Panc1 (cell line): ENCODE results near the gene MRPL33. TPM values are rescaled to one million over a fixed set of nuclear protein-coding genes. Genes with fewer than 3 reads are reported as not detected.
"Not testable (repeated sequence)": the region's sequence is repeated elsewhere in the genome, so short reads cannot be mapped to it uniquely, and the experiment has no call there.

Experiments used
- ATAC-seq: fragments of 200-7000 bp; cut with Tn5 transposase; 2 replicates; pipeline ENCODE4 v1.9.1; 2020; ENCODE audit warnings: mild to moderate bottlenecking, moderate library complexity
- BruUV-seq: library from RNA; stranded (reverse); fragments of 400-500 nt; replicated peaks from 2 replicates; lab custom pipeline; 2021; lab: Mats Ljungman, UMichigan
- CTCF ChIA-PET: fragments of 300-600 bp; sonication (Branson Sonifier 250); formaldehyde crosslinking; loops from one replicate; lab custom pipeline; 2022; ENCODE audit warnings: antibody characterized with exemption; lab: Charles Lee
- POLR2A ChIA-PET: fragments of 300-600 bp; sonication (Branson Sonifier 250); formaldehyde crosslinking; loops from one replicate; lab custom pipeline; 2022; ENCODE audit warnings: antibody characterized with exemption; lab: Charles Lee
- DNase-seq: peaks from one replicate; pipeline ENCODE4 v3.0.0-alpha.2; 2010; ENCODE audit warnings: low read depth, low spot score
- H3K27ac ChIP-seq: 2 replicates; pipeline ENCODE4 v1.5.1; 2011; ENCODE audit warnings: mild to moderate bottlenecking, low read length, inconsistent platforms
- H3K27me3 ChIP-seq: fragments of 200-500 bp; sonication (Bioruptor generic); 2 replicates; pipeline ENCODE4 v1.6.0; 2014; ENCODE audit warnings: low read length, inconsistent platforms; ENCODE audit not compliant: control insufficient read depth, insufficient read depth
- H3K36me3 ChIP-seq: fragments of 200-500 bp; sonication (Bioruptor generic); 2 replicates; pipeline ENCODE4 v1.5.1; 2014; ENCODE audit warnings: inconsistent platforms, mild to moderate bottlenecking, low read length, moderate library complexity; ENCODE audit not compliant: control insufficient read depth, insufficient read depth
- H3K4me1 ChIP-seq: 2 replicates; pipeline ENCODE4 v1.5.1; 2011; ENCODE audit warnings: inconsistent platforms, mild to moderate bottlenecking, low read length, moderate library complexity; ENCODE audit not compliant: control insufficient read depth, insufficient read depth
- H3K4me3 ChIP-seq, 2 experiments: 2 replicates each; pipeline ENCODE4 v1.5.1; 2011 to 2012; ENCODE audit warnings: low read depth in 2 of 2, low read length in 2 of 2, mild to moderate bottlenecking in 2 of 2, inconsistent platforms in 1 of 2, moderate library complexity in 1 of 2
- H3K9me3 ChIP-seq: fragments of 200-500 bp; sonication (Bioruptor generic); 2 replicates; pipeline ENCODE4 v1.5.1; 2014; ENCODE audit warnings: low read depth, mild to moderate bottlenecking, inconsistent platforms, low read length, moderate library complexity; ENCODE audit not compliant: control insufficient read depth, insufficient read depth
- CTCF ChIP-seq: fragments of 450-650 bp; IDR thresholded peaks from 2 replicates; pipeline ENCODE4 v1.5.1; 2017; ENCODE audit warnings: mild to moderate bottlenecking
- POLR2AphosphoS5 ChIP-seq: IDR thresholded peaks from 2 replicates; pipeline ENCODE4 v1.6.1; 2012; ENCODE audit warnings: mild to moderate bottlenecking, low read depth, low read length, moderate library complexity
- REST ChIP-seq, 2 experiments: IDR thresholded peaks; 2 replicates each; pipeline ENCODE4 v1.6.1; 2011 to 2012; ENCODE audit warnings: low read depth in 2 of 2, control low read depth in 1 of 2, low read length in 1 of 2, mild to moderate bottlenecking in 1 of 2, moderate library complexity in 1 of 2; ENCODE audit not compliant: insufficient read depth in 1 of 2
- SIN3A ChIP-seq: IDR thresholded peaks from 2 replicates; pipeline ENCODE4 v1.6.1; 2012; ENCODE audit warnings: low read depth, mild to moderate bottlenecking, low read length, moderate library complexity, borderline replicate concordance; ENCODE audit not compliant: insufficient read depth
- TCF7L2 ChIP-seq: IDR thresholded peaks from 2 replicates; pipeline ENCODE4 v1.6.1; 2011; ENCODE audit warnings: mild to moderate bottlenecking, low read depth, low read length, inconsistent platforms
- in situ Hi-C: cut with HindIII; loops from 2 replicates; pipeline ENCODE4 v1.10.0; 2016; ENCODE audit warnings: low sequenced_read_pairs, low pct_unique_long_range_greater_than_20kb
- intact Hi-C: fragments of 100-400 bp; cut with micrococcal nuclease; formaldehyde crosslinking; loops from one replicate; pipeline ENCODE4 v1.10.0; 2022; ENCODE audit not compliant: unreplicated experiment
- total RNA-seq: library from RNA; stranded (reverse); gene quantifications from one replicate; pipeline ENCODE4 v1.2.1, GENCODE V29; 2021; ENCODE audit not compliant: unreplicated experiment

Gene MRPL33
- total RNA-seq, 1 experiment from 2014 or later = 61.6 TPM

- Histone ChIP-seq H3K36me3 (no peaks in the 10 kb centered on the region), H3K4me1 (peaks cover 4% of the 10 kb centered on the region; the same call in 1 of the 2 replicates), H3K9me3 (no peaks in the 10 kb centered on the region; the same call in 1 of the 2 replicates), H3K27ac (no peak overlapping the region), H3K4me3 (no peak overlapping the region), H3K27me3 (no peaks in the 10 kb centered on the region)
- in situ Hi-C loops = no loop called here
- DNase-seq (no peak), ATAC-seq (no peak)
- no TSS peak for BruUV-seq
- ChIA-PET POLR2A (no interaction called here), CTCF (no interaction called here)
- TF ChIP-seq TCF7L2 (no peak), POLR2AphosphoS5 (no peak), SIN3A (no peak), CTCF (no peak), REST (IDR thresholded peaks at IDR 0.05; ENCODE audit: insufficient read depth in 1 of 2, low read depth in 2 of 2, low read length in 1 of 2) (no peak)
- intact Hi-C loops = no loop called here
Observed at GRCh38 chr2:27747827-27748352, 23.6 kb upstream of the MRPL33 start.

GRCh38 chr2:27748803-27749554, 22.5 kb upstream of the MRPL33 start:
- H3K9me3 ChIP-seq, in situ Hi-C loops, H3K27ac ChIP-seq, H3K4me3 ChIP-seq, DNase-seq, H3K4me1 ChIP-seq, POLR2A ChIA-PET, H3K36me3 ChIP-seq, BruUV-seq, intact Hi-C loops, ATAC-seq, CTCF ChIA-PET, H3K27me3 ChIP-seq: not testable (repeated sequence)

- ATAC-seq (no peak), DNase-seq (no peak)
- no peaks in the 10 kb centered on the region for H3K36me3 ChIP-seq
- BruUV-seq = no TSS peak
- no peak overlapping the region for H3K4me3 ChIP-seq
- intact Hi-C loops (no loop called here), in situ Hi-C loops (no loop called here)
- ChIA-PET POLR2A (interaction anchor here (0.6 kb wide), 1 partner anchor 518 kb away, joined by 8 read pairs; no protein-coding TSS in a partner anchor), CTCF (interaction anchor here (0.8 kb wide), 1 partner anchor 28 kb away, joined by 3 read pairs; no protein-coding TSS in a partner anchor)
- peaks cover 9% of the 10 kb centered on the region; the same call in 1 of the 2 replicates for H3K4me1 ChIP-seq
- H3K27ac ChIP-seq = no peak overlapping the region
- no peaks in the 10 kb centered on the region; the same call in 1 of the 2 replicates for H3K9me3 ChIP-seq
- no peaks in the 10 kb centered on the region for H3K27me3 ChIP-seq
- no peak for TF ChIP-seq TCF7L2
- TF ChIP-seq CTCF = no peak
- TF ChIP-seq POLR2AphosphoS5 = no peak
- no peak for TF ChIP-seq REST (IDR thresholded peaks at IDR 0.05; ENCODE audit: insufficient read depth in 1 of 2, low read depth in 2 of 2, low read length in 1 of 2)
- no peak for TF ChIP-seq SIN3A
Observed at GRCh38 chr2:27751377-27751776, 20.1 kb upstream of the MRPL33 start.
